Keratinocyte (primary cell): Measurements from ENCODE around the gene NRP2. TPM values are rescaled to one million over a fixed set of nuclear protein-coding genes. Genes with fewer than 3 reads are reported as not detected.

Experiments
- DNase-seq: peaks from one replicate; pipeline ENCODE4 v3.0.0-alpha.2; 2011; ENCODE audit warnings: low read depth, missing footprints, low spot score
- FAIRE-seq: peaks from 2 replicates; lab custom pipeline; 2011; peaks lifted over from hg19 to GRCh38; lab: Jason Lieb, UNC
- H2AFZ ChIP-seq: 2 replicates; pipeline ENCODE4 v1.6.0; 2012; ENCODE audit warnings: low read length, control low read depth, inconsistent platforms; ENCODE audit not compliant: control insufficient read depth
- H3K27ac ChIP-seq: 2 replicates; pipeline ENCODE4 v1.5.1; 2011; ENCODE audit warnings: low read length; ENCODE audit not compliant: control insufficient read depth, insufficient read depth
- H3K27me3 ChIP-seq: 3 replicates; pipeline ENCODE4 v1.6.0; 2011; ENCODE audit warnings: low read length; ENCODE audit not compliant: control insufficient read depth, insufficient read depth; ENCODE audit errors: extremely low read depth
- H3K36me3 ChIP-seq, 2 experiments: 2 replicates in 1 of 2; 3 replicates in 1 of 2; pipeline ENCODE4 v1.5.1; 2011; ENCODE audit warnings: low read length in 2 of 2, mild to moderate bottlenecking in 1 of 2; ENCODE audit not compliant: control insufficient read depth in 2 of 2, insufficient read depth in 2 of 2; ENCODE audit errors: extremely low read depth in 1 of 2
- H3K4me1 ChIP-seq: 3 replicates; pipeline ENCODE4 v1.5.1; 2011; ENCODE audit warnings: low read length; ENCODE audit not compliant: control insufficient read depth, insufficient read depth; ENCODE audit errors: extremely low read depth
- H3K4me2 ChIP-seq: 3 replicates; pipeline ENCODE4 v1.6.0; 2011; ENCODE audit warnings: low read depth, low read length; ENCODE audit not compliant: control insufficient read depth, insufficient read depth; ENCODE audit errors: extremely low read depth
- H3K4me3 ChIP-seq, 3 experiments: fragments of 200-600 bp in 1 of 3; sonication (generic) in 1 of 3; 2 replicates in 2 of 3; 3 replicates in 1 of 3; pipeline ENCODE4 v1.5.1; 2011 to 2016; ENCODE audit warnings: low read length in 3 of 3, mild to moderate bottlenecking in 3 of 3, control low read depth in 2 of 3, inconsistent platforms in 1 of 3, low read depth in 1 of 3, mixed read lengths in 1 of 3, mixed run types in 1 of 3, moderate library complexity in 1 of 3; ENCODE audit not compliant: control insufficient read depth in 2 of 3, insufficient read depth in 2 of 3; ENCODE audit errors: extremely low read depth in 1 of 3
- H3K79me2 ChIP-seq: 2 replicates; pipeline ENCODE4 v1.6.0; 2012; ENCODE audit warnings: low read length; ENCODE audit not compliant: control insufficient read depth, insufficient read depth
- H3K9ac ChIP-seq: 3 replicates; pipeline ENCODE4 v1.6.0; 2011; ENCODE audit warnings: low read length; ENCODE audit not compliant: control insufficient read depth, insufficient read depth; ENCODE audit errors: extremely low read depth
- H3K9me1 ChIP-seq: 3 replicates; pipeline ENCODE4 v1.6.0; 2011; ENCODE audit warnings: low read length; ENCODE audit not compliant: control insufficient read depth, insufficient read depth; ENCODE audit errors: extremely low read depth
- H3K9me3 ChIP-seq: 2 replicates; pipeline ENCODE4 v1.5.1; 2012; ENCODE audit warnings: low read depth, low read length; ENCODE audit not compliant: control insufficient read depth
- H4K20me1 ChIP-seq: 3 replicates; pipeline ENCODE4 v1.6.0; 2011; ENCODE audit warnings: low read length; ENCODE audit not compliant: control insufficient read depth, insufficient read depth; ENCODE audit errors: extremely low read depth
- EZH2 ChIP-seq: IDR thresholded peaks from one replicate; pipeline ENCODE4 v1.6.1; 2012; ENCODE audit warnings: inconsistent platforms, mild to moderate bottlenecking, low read length, moderate library complexity
- dilution Hi-C: fragments of 300-500 bp; cut with MboI; formaldehyde crosslinking; loops from one replicate; pipeline ENCODE4 v1.7.0; 2020; ENCODE audit warnings: low sequenced_read_pairs; ENCODE audit not compliant: extremely low pct_ligation_motif_present
- polyA plus RNA-seq, 5 experiments: library from polyadenylated mRNA; depleted of rRNA in 3 of 5; stranded (reverse) in 3 of 5; stranded (forward) in 1 of 5; unstranded in 1 of 5; fragments of >200 nt; gene quantifications; 1 replicate in 1 of 5; 2 replicates in 3 of 5; 3 replicates in 1 of 5; pipeline versions ENCODE4 v1.2.1 to v1.2.3, GENCODE V29; 2011 to 2012; ENCODE audit warnings: missing spikeins in 2 of 5, low read depth in 1 of 5, low replicate concordance in 1 of 5
- TF ChIP-seq, protein P1 (sequence below), 3 experiments: IDR thresholded peaks in 1 of 3; conservative IDR thresholded peaks in 1 of 3; optimal IDR thresholded peaks in 1 of 3; 2 replicates in 2 of 3; 3 replicates in 1 of 3; pipeline versions ENCODE3 to v1.5.1; 2011; ENCODE audit warnings: low read length in 3 of 3, mild to moderate bottlenecking in 3 of 3, moderate library complexity in 2 of 3, control low read depth in 1 of 3, inconsistent platforms in 1 of 3; ENCODE audit not compliant: insufficient read depth in 2 of 3; ENCODE audit errors: extremely low read depth in 1 of 3

The NRP2 gene
- polyA plus RNA-seq, 1 donor (not counting 4 experiments of a cell fraction or from before 2014, with no cell fraction given): 20.6 TPM

DNA sequence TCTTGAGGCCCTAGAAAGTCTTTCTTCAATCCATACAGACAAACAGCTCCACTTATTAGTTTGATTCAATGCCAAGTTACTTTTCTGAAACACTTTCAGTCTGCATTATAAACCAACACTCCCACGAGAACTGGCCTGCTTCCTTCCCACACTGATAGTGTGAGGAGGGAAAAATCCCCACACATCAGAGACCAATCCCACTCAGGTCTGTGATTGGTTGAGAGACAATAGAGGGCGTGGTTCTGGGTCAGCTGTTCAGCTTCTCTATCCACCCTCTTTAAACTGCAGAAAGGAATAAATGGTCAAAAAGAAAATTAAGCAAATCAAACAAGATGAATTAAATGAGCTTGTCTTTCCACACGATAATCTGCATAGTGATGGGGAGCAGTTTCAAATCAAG is 152.5 kb downstream of the NRP2 start:
- Histone ChIP-seq H3K27me3 (no peaks in the 10 kb centered on the region), H2AFZ (no peak overlapping the region), H3K9ac (no peak overlapping the region), H3K27ac (no peak overlapping the region), H3K4me2 (no peak overlapping the region), H3K4me3 (no peak overlapping the region), H3K79me2 (no peaks in the 10 kb centered on the region), H4K20me1 (no peaks in the 10 kb centered on the region), H3K4me1 (no peaks in the 10 kb centered on the region), H3K9me1 (no peaks in the 10 kb centered on the region), H3K36me3 (no peaks in the 10 kb centered on the region), H3K9me3 (no peaks in the 10 kb centered on the region)
- no peak for TF ChIP-seq EZH2
- TF ChIP-seq, protein P1, sequence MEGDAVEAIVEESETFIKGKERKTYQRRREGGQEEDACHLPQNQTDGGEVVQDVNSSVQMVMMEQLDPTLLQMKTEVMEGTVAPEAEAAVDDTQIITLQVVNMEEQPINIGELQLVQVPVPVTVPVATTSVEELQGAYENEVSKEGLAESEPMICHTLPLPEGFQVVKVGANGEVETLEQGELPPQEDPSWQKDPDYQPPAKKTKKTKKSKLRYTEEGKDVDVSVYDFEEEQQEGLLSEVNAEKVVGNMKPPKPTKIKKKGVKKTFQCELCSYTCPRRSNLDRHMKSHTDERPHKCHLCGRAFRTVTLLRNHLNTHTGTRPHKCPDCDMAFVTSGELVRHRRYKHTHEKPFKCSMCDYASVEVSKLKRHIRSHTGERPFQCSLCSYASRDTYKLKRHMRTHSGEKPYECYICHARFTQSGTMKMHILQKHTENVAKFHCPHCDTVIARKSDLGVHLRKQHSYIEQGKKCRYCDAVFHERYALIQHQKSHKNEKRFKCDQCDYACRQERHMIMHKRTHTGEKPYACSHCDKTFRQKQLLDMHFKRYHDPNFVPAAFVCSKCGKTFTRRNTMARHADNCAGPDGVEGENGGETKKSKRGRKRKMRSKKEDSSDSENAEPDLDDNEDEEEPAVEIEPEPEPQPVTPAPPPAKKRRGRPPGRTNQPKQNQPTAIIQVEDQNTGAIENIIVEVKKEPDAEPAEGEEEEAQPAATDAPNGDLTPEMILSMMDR (optimal IDR thresholded peaks at IDR 0.05 in 1 of 3, IDR thresholded peaks at IDR 0.05 in 1 of 3, conservative IDR thresholded peaks at IDR 0.05 in 1 of 3; ENCODE audit: extremely low read depth in 1 of 3, insufficient read depth in 2 of 3, low read length in 3 of 3): no peak
- DNase-seq: no peak
- peak; percentile 17 for FAIRE-seq
- dilution Hi-C loops: no loop called here

DNA sequence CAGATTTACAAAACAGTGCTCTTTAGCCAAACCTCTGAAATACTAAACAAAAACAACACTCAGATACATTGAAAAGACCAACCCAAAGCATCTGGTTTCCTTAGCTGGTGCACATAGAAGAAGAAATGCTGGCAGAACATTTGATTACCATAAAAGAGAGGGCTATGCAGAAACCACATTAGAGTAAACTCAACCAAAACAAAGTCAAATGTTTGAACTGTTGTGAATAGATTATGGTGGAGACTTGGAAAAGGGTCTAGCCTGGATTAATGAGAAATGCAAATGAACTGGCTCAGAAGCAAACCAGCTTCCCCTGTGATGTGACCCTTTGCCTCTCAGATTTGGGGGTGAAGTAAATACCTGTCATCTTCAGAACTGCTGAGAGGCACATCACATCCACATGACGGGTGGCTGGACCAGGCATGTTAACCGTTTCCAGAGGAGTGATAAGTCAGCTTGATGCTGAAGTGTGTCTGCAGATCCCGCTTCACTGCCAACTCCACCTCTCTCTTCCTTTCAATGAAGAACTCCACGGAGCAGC is 153.0 kb downstream of the NRP2 start:
- Histone ChIP-seq H3K36me3 (no peaks in the 10 kb centered on the region), H3K4me1 (no peaks in the 10 kb centered on the region), H3K9me1 (no peaks in the 10 kb centered on the region), H3K27me3 (no peaks in the 10 kb centered on the region), H2AFZ (no peak overlapping the region), H3K79me2 (no peaks in the 10 kb centered on the region), H4K20me1 (no peaks in the 10 kb centered on the region), H3K4me2 (no peak overlapping the region), H3K27ac (no peak overlapping the region), H3K9me3 (no peaks in the 10 kb centered on the region), H3K9ac (no peak overlapping the region), H3K4me3 (no peak overlapping the region)
- DNase-seq: no peak
- dilution Hi-C loops: no loop called here
- no peak for FAIRE-seq
- TF ChIP-seq EZH2: no peak
- TF ChIP-seq, protein P1 (optimal IDR thresholded peaks at IDR 0.05 in 1 of 3, IDR thresholded peaks at IDR 0.05 in 1 of 3, conservative IDR thresholded peaks at IDR 0.05 in 1 of 3; ENCODE audit: extremely low read depth in 1 of 3, insufficient read depth in 2 of 3, low read length in 3 of 3): no peak
